NCI-H1105 (cell line): ENCODE measurements around the gene HERPUD2.
A peak's percentile ranks its signal among the peaks of the same experiment; 100 is the strongest.

Experiments
- DNase-seq: peaks from one replicate; lab custom pipeline; 2025; lab: John Stamatoyannopoulos, UW

Gene HERPUD2

GRCh38 chr7:35694784-35695472, at the start of gene HERPUD2:
Gene HERPUD2 (minus strand): TSS chr7:35695135. CDS start chr7:35694330, 805 bp downstream.
- DNase-seq: peak; percentile 92

DNA sequence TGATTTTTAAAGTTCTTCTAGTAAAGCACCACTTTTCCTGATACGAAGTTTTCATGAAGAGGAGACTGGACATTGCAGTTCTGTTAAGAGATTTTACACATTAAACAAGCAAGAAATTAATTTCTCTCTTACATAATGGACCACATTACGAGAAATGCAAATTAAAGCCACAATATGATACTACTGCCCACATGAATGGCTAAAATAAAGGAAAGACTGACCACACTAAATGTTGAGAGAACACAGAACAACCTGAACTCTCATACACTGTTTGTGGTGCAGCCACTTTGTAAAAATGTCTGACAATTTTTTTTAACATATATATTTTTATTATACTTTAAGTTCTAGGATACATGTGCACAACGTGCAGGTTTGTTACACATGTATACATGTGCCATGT, 44.0 kb upstream of the HERPUD2 start:
- DNase-seq: no peak

DNA sequence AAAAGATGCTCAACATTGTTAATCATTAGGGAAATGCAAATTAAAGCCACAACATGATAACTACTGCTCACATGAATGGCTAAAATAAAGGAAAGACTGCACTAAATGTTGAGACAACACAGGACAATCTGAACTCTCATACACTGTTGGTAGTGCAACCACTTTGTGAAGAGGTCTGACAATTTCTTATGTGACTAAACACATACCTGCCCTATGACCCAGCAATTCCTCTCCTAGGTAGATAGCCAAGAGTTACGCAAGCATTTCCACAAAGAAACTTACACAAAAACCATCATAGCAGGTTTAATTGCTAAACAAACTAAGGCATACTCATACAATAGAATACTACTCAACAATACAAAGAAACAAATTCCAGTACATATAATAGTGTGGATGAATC, 41.8 kb upstream of the HERPUD2 start:
- no peak for DNase-seq

GRCh38 chr7:35735396-35735795, 40.5 kb upstream of the HERPUD2 start:
- no peak for DNase-seq

- no peak for DNase-seq
Observed at GRCh38 chr7:35734001-35734483, 39.1 kb upstream of the HERPUD2 start.

DNA sequence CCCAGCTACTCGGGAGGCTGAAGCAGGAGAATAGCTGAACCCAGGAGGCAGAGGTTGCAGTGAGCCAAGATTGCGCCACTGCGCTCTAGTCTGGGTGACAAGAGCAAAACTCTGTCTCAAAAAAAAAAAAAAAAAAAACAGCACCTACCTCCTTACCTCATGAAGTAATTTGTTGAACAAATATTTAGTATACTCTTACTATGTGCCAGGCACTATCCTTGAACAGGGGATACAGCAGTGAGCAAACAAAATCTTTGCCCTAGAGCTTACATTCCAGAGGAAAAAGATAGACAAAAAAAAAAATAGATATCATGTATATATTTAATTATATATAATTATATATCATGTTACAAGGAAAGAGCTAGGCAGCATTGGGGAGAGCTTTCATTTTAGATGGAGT, 36.4 kb upstream of the HERPUD2 start:
- no peak for DNase-seq

DNA sequence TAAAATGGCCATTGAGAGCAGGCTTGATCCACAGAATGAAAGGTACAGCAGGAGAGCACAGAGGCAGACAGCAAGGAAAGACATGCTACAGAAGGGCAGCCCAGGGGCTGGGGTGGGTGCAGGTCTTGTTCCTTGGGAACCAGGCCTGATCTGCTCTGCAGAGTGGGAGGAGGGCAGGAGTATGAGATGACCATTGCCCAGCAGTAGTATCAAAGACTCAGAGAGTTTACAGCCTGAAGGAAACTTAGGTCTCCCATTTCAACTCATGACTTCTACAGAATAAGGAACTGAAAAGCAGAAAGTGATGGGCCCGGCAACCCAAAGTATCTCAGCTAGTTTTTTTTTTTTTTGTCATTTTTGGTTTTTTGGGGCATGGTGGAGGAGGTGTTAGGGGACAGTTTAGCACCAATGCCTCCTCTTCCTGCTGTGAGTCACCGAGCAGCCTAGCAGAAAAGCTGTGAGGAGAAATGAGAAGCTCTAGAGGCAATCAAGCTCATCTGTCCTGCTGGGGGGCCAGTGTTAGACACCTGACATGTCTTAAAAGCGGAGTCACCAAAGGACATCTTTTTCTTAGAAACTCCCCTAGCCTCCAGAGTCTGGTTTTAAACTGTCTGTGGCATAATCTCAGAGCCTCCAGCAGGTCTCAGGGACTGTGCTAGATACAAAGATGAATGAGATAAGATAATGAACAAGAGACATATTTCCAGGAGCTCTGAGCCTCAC, 34.3 kb upstream of the HERPUD2 start:
- no peak for DNase-seq

GRCh38 chr7:35728412-35729060, 33.6 kb upstream of the HERPUD2 start:
- no peak for DNase-seq

GRCh38 chr7:35727571-35727970, 32.6 kb upstream of the HERPUD2 start:
- no peak for DNase-seq

DNA sequence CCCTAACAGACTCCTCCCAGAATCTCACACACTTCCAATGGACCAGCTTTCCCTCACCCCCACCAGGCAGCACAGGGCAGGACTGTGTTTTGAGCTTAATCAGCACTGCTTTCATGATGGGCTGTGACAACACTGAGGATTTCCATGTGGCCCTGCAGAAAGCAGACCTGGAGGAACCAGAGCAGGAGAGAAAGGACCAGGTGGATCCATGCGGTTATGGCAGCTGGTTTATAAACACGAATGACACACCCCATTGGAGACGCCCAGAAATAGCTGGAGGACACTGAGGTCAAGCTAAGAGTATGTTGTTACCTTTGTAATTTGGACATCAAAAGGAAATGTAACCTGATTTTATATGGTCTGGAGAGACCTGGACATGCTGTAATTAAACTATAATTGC, 31.7 kb upstream of the HERPUD2 start:
- DNase-seq: no peak

DNA sequence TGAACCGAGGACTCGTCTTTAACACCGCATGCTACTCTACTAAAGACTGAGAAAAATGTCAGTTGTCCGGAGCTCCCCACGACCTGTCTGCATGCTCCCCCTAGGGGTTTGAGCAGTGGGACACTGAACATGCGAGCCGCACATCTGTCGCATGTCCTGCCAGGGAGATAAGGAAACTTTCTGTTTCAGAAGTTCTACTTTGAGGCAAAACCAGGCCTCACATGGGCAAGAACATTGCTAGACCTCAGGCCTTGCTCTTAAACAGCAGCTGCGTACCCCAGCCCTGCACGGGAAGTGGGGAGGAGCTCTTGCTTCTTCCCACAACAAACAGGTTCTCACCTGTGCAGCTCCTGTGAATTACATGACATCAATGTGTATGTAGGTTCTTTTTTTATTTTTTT, 30.3 kb upstream of the HERPUD2 start:
- no peak for DNase-seq

GRCh38 chr7:35723011-35723410, 28.1 kb upstream of the HERPUD2 start:
- DNase-seq: no peak

DNA sequence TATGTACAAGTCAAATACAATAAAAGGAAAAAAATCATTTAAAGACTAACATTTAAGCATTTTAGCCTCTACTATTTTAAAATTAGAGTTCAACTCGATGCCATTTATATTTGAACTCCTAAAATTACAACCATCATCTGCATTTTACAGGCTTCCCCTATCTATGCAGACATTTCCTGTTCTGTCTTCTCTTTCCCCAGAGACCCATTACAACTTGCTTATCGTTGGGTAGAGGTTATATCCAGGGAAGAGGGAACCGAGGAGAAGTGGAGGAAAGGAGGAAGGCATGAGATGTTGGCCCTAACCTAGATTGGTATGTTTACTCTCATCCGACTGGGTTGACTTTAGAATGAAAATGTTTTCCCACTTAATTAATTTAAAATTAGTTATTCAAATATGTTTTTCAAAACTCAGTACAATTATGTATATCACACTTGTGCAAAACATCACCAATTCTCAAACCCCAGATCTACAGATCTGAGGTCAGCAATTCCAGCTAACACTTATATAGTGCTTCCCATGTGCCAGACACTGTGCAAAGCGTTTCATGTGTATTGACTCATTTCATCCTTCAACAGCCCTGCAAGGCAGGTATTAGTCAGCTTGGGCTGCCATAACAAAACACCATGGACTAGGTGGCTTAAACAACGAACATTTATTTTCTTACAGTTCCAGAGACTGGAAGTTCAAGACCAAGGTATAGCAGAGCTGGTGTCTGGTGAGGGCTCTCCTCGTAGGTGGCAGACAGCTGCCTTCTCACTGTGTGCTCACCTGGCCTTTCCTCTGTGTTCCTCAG, 27.3 kb upstream of the HERPUD2 start:
- DNase-seq: no peak

DNA sequence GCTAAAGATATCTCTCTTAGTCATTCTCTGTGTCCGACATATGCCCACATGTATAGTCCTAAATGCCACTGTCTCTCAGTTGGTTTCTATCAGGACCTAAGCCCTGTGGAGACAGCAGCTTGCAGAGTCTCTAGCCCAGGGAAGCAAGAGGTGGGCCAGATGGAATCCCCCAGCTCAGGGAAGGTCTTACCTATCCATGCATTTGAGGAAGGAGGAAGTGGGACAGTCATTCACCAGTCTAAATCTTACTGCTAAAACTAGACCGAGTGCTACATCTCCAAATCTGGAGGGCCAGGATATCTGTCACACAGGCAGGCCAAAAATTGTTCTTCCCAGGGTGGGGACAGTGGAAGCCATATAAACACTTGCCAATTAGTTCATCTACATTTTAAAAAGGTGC, 26.4 kb upstream of the HERPUD2 start:
- DNase-seq: no peak

DNA sequence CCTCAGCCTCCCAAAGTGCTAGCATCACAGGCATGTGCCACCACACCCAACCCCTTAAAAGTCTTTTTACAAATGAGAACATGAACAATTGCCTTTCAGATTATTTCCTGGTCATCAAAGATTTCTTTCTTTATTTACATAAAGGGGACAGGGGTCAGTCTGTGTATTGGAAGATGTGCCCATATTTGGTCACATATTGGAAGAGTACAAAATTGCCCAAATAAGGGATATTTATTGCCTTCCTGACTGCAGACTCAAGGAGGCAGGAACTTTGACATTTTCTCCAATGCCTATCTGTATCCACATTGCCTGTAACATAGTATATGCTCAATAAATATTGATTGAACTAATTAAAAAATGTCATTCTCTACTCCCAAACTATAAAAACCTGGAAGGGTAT, 25.9 kb upstream of the HERPUD2 start:
- DNase-seq: no peak

DNA sequence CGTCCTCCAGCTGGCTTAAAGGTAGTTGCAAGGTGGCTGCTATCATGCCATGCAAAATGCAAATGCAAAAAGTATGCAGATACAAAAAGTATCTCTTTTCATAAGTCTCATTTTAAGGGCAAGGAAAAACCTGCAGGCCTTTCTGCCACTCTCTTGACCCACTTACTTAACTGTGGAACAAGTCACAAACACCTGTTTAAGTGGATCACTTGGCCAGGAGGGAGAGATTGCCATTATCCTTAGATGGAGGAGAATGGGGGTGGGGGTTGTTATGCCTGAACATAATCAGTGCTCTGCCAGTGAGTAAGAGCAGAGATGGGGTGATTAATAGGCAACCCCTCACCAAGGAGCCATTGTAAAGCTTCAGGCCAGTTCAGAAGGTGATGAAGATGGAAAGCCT, 25.1 kb upstream of the HERPUD2 start:
- no peak for DNase-seq

GRCh38 chr7:35718047-35718446, 23.1 kb upstream of the HERPUD2 start:
- no peak for DNase-seq

GRCh38 chr7:35717516-35717915, 22.6 kb upstream of the HERPUD2 start:
- DNase-seq: no peak

- DNase-seq: no peak
Observed at GRCh38 chr7:35717013-35717412, 22.1 kb upstream of the HERPUD2 start.

- no peak for DNase-seq
Observed at GRCh38 chr7:35716038-35716803, 21.3 kb upstream of the HERPUD2 start.

DNA sequence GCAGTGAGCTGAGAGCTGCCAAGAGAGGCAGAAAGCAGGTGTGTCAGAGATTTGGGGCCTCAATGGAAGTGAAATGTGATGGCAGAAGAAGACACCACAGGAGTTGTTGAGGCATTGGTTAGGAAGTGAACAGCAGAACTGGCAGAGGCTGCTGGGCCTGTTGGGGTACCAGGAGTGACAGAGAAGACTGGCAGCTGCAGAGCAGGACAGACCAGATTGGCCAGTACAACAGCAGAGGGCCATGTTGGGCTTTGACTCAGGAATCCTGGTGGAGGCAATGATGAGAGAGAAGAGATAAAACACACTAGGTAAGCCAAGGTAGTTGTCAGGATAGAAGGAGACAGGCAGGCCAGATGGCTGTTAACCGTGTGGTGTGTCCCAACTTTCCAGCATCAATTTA, 19.9 kb upstream of the HERPUD2 start:
- no peak for DNase-seq

DNA sequence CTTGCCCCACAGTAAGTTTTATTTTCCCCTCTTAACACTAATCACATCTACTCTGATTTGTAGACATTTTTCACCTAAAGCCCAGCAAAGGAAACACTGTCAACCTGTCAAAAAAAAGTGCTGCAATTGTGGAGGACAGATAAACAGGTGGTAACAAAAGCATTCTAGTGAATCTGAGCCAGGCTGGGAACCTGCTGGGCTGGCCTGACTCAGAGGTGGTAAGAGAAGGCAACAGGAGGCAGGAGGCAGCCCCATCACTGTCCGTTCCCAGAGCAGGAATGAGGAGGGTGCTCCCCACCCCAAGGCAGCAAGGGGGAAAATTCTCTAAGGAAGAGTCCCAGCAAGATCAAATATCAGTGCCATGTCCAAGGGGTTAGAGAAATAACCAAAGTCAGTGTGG, 19.5 kb upstream of the HERPUD2 start:
- no peak for DNase-seq
